MCF 10A (cell line): ENCODE data around the gene TRIM69. TPM values are rescaled to one million over a fixed set of nuclear protein-coding genes. Genes with fewer than 3 reads are reported as not detected.
"Not testable (repeated sequence)": the region's sequence is repeated elsewhere in the genome, so short reads cannot be mapped to it uniquely, and the experiment has no call there.

Source experiments
- BruUV-seq: library from RNA; stranded (reverse); fragments of 400-500 nt; replicated peaks from 2 replicates; lab custom pipeline; 2021; lab: Mats Ljungman, UMichigan
- CTCF ChIA-PET: fragments of 300-600 bp; sonication (Branson Sonifier 250); formaldehyde crosslinking; extraction: SDS; loops from one replicate; lab custom pipeline; 2021; ENCODE audit warnings: antibody characterized with exemption, inconsistent platforms; lab: Yijun Ruan, JAX
- POLR2A ChIA-PET: fragments of 300-600, 350-650 bp; sonication (Branson Sonifier 250); formaldehyde crosslinking; extraction: SDS; loops from one replicate; lab custom pipeline; 2020; ENCODE audit warnings: antibody characterized with exemption, inconsistent platforms; lab: Yijun Ruan, JAX
- DNase-seq: peaks from one replicate; pipeline ENCODE4 v3.0.0-alpha.2; 2018; ENCODE audit not compliant: unreplicated experiment
- H3K27ac Mint-ChIP-seq: one replicate; pipeline ENCODE4 v1.8.0; 2022; ENCODE audit warnings: mild to moderate bottlenecking, low read depth, mixed read lengths; ENCODE audit not compliant: unreplicated experiment
- H3K27me3 Mint-ChIP-seq: one replicate; pipeline ENCODE4 v1.8.0; 2022; ENCODE audit warnings: mixed read lengths; ENCODE audit not compliant: insufficient read depth, unreplicated experiment
- H3K36me3 Mint-ChIP-seq: one replicate; pipeline ENCODE4 v1.8.0; 2022; ENCODE audit warnings: mild to moderate bottlenecking, moderate library complexity, mixed read lengths; ENCODE audit not compliant: insufficient read depth, unreplicated experiment
- H3K4me1 Mint-ChIP-seq: one replicate; pipeline ENCODE4 v1.8.0; 2022; ENCODE audit warnings: mixed read lengths; ENCODE audit not compliant: insufficient read depth, unreplicated experiment
- H3K4me3 Mint-ChIP-seq: one replicate; pipeline ENCODE4 v1.8.0; 2022; ENCODE audit warnings: mild to moderate bottlenecking, moderate library complexity, mixed read lengths; ENCODE audit not compliant: unreplicated experiment
- H3K9me3 Mint-ChIP-seq: one replicate; pipeline ENCODE4 v1.8.0; 2022; ENCODE audit warnings: mixed read lengths; ENCODE audit not compliant: unreplicated experiment
- intact Hi-C: fragments of 100-400 bp; cut with micrococcal nuclease; formaldehyde crosslinking; loops from 2 replicates; pipeline ENCODE4 v1.14.1; 2022
- total RNA-seq: library from RNA; stranded (reverse); gene quantifications from 2 replicates; pipeline ENCODE4 v1.2.3, GENCODE V29; 2022
- TF ChIP-seq, protein P1 (sequence below): fragments of 200-600 bp; IDR thresholded peaks from one replicate; pipeline ENCODE4 v1.8.0; 2022; ENCODE audit warnings: antibody characterized with exemption, mild to moderate bottlenecking; ENCODE audit not compliant: unreplicated experiment

Gene TRIM69
- total RNA-seq, 1 experiment from 2014 or later = 8.2 TPM

DNA sequence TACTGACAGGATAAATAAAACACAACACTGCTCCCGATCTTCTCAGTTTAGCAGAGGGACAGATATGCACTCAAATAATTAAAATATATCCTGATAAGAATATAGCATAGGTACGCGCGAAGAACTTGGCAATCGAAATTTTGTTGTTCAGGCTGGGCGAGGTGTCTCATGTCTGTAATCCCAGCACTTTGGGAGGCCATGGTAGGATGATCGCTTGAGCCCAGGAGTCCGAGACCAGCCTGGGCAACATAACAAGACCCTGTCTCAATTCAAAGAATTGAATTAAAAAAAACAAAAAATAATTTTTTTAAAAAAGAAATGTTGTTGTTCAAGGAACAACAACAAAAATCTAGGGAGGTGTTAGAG is 17.4 kb upstream of the TRIM69 start:
- H3K27me3 Mint-ChIP-seq = no peaks in the 10 kb centered on the region
- BruUV-seq = no TSS peak
- no peaks in the 10 kb centered on the region for H3K9me3 Mint-ChIP-seq
- intact Hi-C loops = no loop called here
- H3K4me1 Mint-ChIP-seq = peaks cover 16% of the 10 kb centered on the region
- no peak for DNase-seq
- TF ChIP-seq, protein P1, sequence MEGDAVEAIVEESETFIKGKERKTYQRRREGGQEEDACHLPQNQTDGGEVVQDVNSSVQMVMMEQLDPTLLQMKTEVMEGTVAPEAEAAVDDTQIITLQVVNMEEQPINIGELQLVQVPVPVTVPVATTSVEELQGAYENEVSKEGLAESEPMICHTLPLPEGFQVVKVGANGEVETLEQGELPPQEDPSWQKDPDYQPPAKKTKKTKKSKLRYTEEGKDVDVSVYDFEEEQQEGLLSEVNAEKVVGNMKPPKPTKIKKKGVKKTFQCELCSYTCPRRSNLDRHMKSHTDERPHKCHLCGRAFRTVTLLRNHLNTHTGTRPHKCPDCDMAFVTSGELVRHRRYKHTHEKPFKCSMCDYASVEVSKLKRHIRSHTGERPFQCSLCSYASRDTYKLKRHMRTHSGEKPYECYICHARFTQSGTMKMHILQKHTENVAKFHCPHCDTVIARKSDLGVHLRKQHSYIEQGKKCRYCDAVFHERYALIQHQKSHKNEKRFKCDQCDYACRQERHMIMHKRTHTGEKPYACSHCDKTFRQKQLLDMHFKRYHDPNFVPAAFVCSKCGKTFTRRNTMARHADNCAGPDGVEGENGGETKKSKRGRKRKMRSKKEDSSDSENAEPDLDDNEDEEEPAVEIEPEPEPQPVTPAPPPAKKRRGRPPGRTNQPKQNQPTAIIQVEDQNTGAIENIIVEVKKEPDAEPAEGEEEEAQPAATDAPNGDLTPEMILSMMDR = no peak
- H3K27ac Mint-ChIP-seq = no peak overlapping the region
- ChIA-PET POLR2A (interaction anchor here (1.0 to 2.7 kb wide), 4 partner anchors 9 to 55 kb away, joined by 3 to 13 read pairs (median 4); no protein-coding TSS in a partner anchor), CTCF (interaction anchor here (0.7 to 1.7 kb wide), 2 partner anchors 55 to 813 kb away, joined by 4 to 6 read pairs; no protein-coding TSS in a partner anchor)
- H3K36me3 Mint-ChIP-seq = peaks cover 48% of the 10 kb centered on the region
- H3K4me3 Mint-ChIP-seq = no peak overlapping the region

DNA sequence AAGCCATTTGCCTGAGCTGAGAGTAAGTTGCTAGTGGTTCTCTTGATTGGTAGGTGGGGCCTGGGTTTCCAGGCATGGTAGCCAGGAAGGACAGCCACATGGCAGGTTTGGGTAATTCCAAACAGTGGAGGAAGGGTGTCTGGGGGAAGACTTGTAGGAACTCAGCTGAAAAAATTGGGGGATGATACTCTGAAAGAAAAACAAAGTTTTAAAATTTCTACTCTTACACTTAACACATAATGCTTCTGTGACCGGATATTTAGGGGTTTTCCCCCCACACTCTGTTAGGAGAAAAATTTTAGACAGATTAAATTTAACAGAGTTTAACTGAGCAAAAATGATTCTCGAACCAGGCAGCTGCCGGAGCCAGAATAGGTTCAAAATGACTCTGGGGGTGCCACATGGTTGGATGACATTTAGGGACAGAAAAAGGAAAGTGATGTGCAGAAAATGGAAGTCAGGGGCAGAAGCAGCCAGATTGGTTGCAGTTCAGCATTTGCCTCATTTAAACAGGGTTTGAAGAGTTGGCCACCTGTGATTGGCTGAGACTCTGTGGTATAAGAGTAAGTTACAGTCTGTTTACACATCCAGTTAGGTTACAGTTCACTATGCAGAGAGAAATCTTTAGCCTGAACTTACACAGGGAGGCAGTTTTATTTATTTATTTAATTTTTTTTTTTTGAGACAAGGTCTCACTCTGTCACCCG is 16.9 kb upstream of the TRIM69 start:
- no peaks in the 10 kb centered on the region for H3K9me3 Mint-ChIP-seq
- H3K36me3 Mint-ChIP-seq = peaks cover 47% of the 10 kb centered on the region
- peak; percentile 16 for DNase-seq
- ChIA-PET CTCF (interaction anchor here (1.7 to 1.8 kb wide), 2 partner anchors 19 to 55 kb away, joined by 3 to 6 read pairs; no protein-coding TSS in a partner anchor), POLR2A (interaction anchor here (0.5 to 2.7 kb wide), 5 partner anchors 8 to 147 kb away, joined by 3 to 13 read pairs (median 3); no protein-coding TSS in a partner anchor)
- no TSS peak for BruUV-seq
- H3K4me1 Mint-ChIP-seq = peaks cover 12% of the 10 kb centered on the region
- no peak overlapping the region for H3K4me3 Mint-ChIP-seq
- no peaks in the 10 kb centered on the region for H3K27me3 Mint-ChIP-seq
- intact Hi-C loops = no loop called here
- no peak overlapping the region for H3K27ac Mint-ChIP-seq
- TF ChIP-seq, protein P1 = no peak

DNA sequence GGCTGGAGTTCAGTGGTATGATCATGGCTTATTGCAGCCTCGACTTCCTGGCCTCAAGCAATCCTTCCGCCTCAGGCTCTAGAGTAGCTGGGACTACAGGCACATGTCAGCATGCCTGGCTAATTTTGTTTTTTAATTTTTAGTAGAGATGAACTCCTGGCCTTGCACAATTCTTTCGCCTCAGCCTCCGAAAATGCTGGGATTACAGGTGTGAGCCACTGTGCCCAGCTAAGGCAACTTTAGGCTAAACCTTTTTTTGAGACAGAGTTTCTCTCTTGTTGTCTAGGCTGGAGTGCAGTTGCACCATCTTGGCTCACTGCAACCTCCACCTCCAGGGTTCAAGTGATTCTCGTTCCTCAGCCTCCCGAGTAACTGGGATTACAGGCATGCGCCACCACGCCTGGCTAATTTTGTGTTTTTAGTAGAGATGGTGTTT is 16.3 kb upstream of the TRIM69 start:
- ChIA-PET POLR2A (interaction anchor here (0.5 to 4.6 kb wide), 3 partner anchors 8 to 146 kb away, joined by 3 to 52 read pairs (median 13); partner anchors contain the start of genes B2M and PATL2), CTCF (interaction anchor here (0.8 to 1.8 kb wide), 3 partner anchors 9 to 56 kb away, joined by 3 to 6 read pairs (median 3); partner anchors contain the start of gene PATL2)
- H3K36me3 Mint-ChIP-seq = peaks cover 43% of the 10 kb centered on the region
- BruUV-seq, H3K27ac Mint-ChIP-seq, H3K9me3 Mint-ChIP-seq, H3K4me1 Mint-ChIP-seq, H3K27me3 Mint-ChIP-seq, intact Hi-C loops, H3K4me3 Mint-ChIP-seq, DNase-seq: not testable (repeated sequence)

DNA sequence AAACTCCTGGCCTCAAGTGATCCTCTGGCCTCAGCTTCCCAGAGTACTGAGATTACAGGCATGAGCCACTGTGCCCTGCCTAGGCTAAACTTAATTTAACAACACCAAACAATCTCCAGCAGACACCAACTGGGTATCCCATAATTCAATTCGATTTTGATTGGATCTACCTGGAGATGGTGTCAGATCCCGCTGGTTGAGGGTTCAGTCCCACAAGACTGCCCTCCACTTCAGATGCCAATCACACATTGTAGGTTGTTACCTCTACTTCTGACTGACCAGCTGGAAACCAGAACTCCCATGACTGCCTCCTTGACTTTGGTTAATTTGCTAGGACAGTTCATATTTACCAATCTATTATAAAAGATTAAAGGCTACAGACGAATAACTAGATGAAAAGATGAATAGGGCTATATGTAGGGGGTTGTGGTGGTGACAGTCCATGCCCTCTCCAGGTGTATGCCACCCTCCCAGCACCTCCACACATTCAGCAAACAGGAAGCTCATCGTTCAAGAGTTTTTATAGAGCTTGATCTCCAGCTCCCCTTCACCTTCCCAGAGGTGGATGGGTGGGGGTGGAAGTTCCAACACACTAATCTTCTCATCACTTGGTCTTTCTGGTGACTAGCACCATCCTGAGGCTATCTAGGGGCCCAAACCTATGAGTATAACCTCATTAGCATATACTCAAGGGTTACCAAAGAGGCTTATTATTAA is 15.7 kb upstream of the TRIM69 start:
- no peaks in the 10 kb centered on the region for H3K27me3 Mint-ChIP-seq
- no TSS peak for BruUV-seq
- no peak overlapping the region for H3K4me3 Mint-ChIP-seq
- H3K36me3 Mint-ChIP-seq = peaks cover 37% of the 10 kb centered on the region
- H3K9me3 Mint-ChIP-seq = no peaks in the 10 kb centered on the region
- H3K4me1 Mint-ChIP-seq = peaks cover under 1% of the 10 kb centered on the region
- DNase-seq = no peak
- POLR2A ChIA-PET = interaction anchor here (0.6 to 4.6 kb wide), 3 partner anchors 8 to 678 kb away, joined by 5 to 52 read pairs (median 13); partner anchors contain the start of genes B2M and PATL2
- TF ChIP-seq, protein P1 = no peak
- CTCF ChIA-PET = interaction anchor here (0.8 to 2.5 kb wide), 3 partner anchors 7 to 18 kb away, joined by 3 to 10 read pairs (median 3); partner anchors contain the start of gene PATL2
- no peak overlapping the region for H3K27ac Mint-ChIP-seq
- intact Hi-C loops = no loop called here
